Activated CD4-positive, alpha-beta T cell treated with anti-CD3 and anti-CD28 coated beads, Interleukin-2, amount 50 U/mL, for 16 hours (primary cell): ENCODE results near the gene MARCKS.

ENCODE experiments used
- DNase-seq: peaks from one replicate; pipeline ENCODE4 v3.0.0-alpha.2; 2020

The MARCKS gene

GRCh38 chr6:113854531-113855499 lies 2.3 kb upstream of the MARCKS start:
- DNase-seq, result no peak

- no peak for DNase-seq
Observed at GRCh38 chr6:113855500-113856374, 1.4 kb upstream of the MARCKS start.

GRCh38 chr6:113856375-113856624 lies 845 bp upstream of the MARCKS start:
- DNase-seq, result no peak

GRCh38 chr6:113857556-113858479 lies 673 bp downstream of the MARCKS start:
- DNase-seq, result no peak

- peak; percentile 79 for DNase-seq
Observed at GRCh38 chr6:113858480-113859348, 1.6 kb downstream of the MARCKS start.

GRCh38 chr6:113859349-113860180 lies 2.4 kb downstream of the MARCKS start:
- DNase-seq, result no peak

GRCh38 chr6:113860181-113860955 lies 3.2 kb downstream of the MARCKS start:
- no peak for DNase-seq

- DNase-seq, result no peak
Observed at GRCh38 chr6:113862112-113862511, 5.0 kb downstream of the MARCKS start.

- no peak for DNase-seq
Observed at GRCh38 chr6:113870917-113871316, 13.8 kb downstream of the MARCKS start.

GRCh38 chr6:113871975-113872374 lies 14.8 kb downstream of the MARCKS start:
- DNase-seq, result no peak

- no peak for DNase-seq
Observed at GRCh38 chr6:113873043-113873667, 16.0 kb downstream of the MARCKS start.

GRCh38 chr6:113875470-113875869 lies 18.3 kb downstream of the MARCKS start:
- DNase-seq, result no peak

GRCh38 chr6:113876695-113877094 lies 19.6 kb downstream of the MARCKS start:
- DNase-seq, result no peak

GRCh38 chr6:113879186-113880096 lies 22.3 kb downstream of the MARCKS start:
- peak; percentile 24 for DNase-seq

- DNase-seq, result no peak
Observed at GRCh38 chr6:113881478-113881980, 24.4 kb downstream of the MARCKS start.

GRCh38 chr6:113882336-113883022 lies 25.3 kb downstream of the MARCKS start:
- no peak for DNase-seq

- DNase-seq, result no peak
Observed at GRCh38 chr6:113884011-113884410, 26.9 kb downstream of the MARCKS start.

- no peak for DNase-seq
Observed at GRCh38 chr6:113886512-113886911, 29.4 kb downstream of the MARCKS start.
